Natural killer cell (primary cell): ENCODE results near the gene WDR33. TPM values are rescaled to one million over a fixed set of nuclear protein-coding genes. Genes with fewer than 3 reads are reported as not detected.

Experiments
- ATAC-seq, 3 donors: fragments of 150-1000 bp in 2 of 3; fragments of 200-7000 bp in 1 of 3; cut with Tn5 transposase; 1 replicate in 1 of 3; 2 replicates in 2 of 3; pipeline ENCODE4 v1.10.0; 2021; ENCODE audit warnings: mild to moderate bottlenecking in 2 of 3, moderate library complexity in 2 of 3
- DNase-seq, 2 donors: peaks; one replicate each; pipeline versions ENCODE4 v3.0.0 to v3.0.0-alpha.2; 2013 to 2021; ENCODE audit warnings: mixed read lengths in 1 of 2
- H3K27ac ChIP-seq: one replicate; pipeline ENCODE4 v1.5.1; 2013; ENCODE audit warnings: mild to moderate bottlenecking, low read length
- H3K27me3 ChIP-seq: one replicate; pipeline ENCODE4 v1.6.1; 2013; ENCODE audit warnings: low read length; ENCODE audit not compliant: control insufficient read depth, insufficient read depth
- H3K36me3 ChIP-seq: one replicate; pipeline ENCODE4 v1.6.1; 2013; ENCODE audit warnings: low read length; ENCODE audit not compliant: control insufficient read depth, insufficient read depth
- H3K4me1 ChIP-seq: one replicate; pipeline ENCODE4 v1.6.1; 2013; ENCODE audit warnings: low read length; ENCODE audit not compliant: control insufficient read depth, insufficient read depth
- H3K4me3 ChIP-seq: one replicate; pipeline ENCODE4 v1.5.1; 2013; ENCODE audit warnings: low read length
- H3K9me3 ChIP-seq: one replicate; pipeline ENCODE4 v1.6.1; 2013; ENCODE audit warnings: low read length; ENCODE audit not compliant: control insufficient read depth, insufficient read depth
- H3K27ac Mint-ChIP-seq, 2 donors: one replicate each; pipeline ENCODE4 v1.8.0; 2022; ENCODE audit warnings: mild to moderate bottlenecking in 2 of 2, mixed read lengths in 2 of 2, moderate library complexity in 1 of 2
- H3K27me3 Mint-ChIP-seq, 2 donors: one replicate each; pipeline ENCODE4 v1.8.0; 2022; ENCODE audit warnings: low read depth in 2 of 2, mixed read lengths in 2 of 2
- H3K36me3 Mint-ChIP-seq: one replicate; pipeline ENCODE4 v1.8.0; 2022; ENCODE audit warnings: mixed read lengths
- H3K4me1 Mint-ChIP-seq, 2 donors: one replicate each; pipeline ENCODE4 v1.8.0; 2022; ENCODE audit warnings: mixed read lengths in 2 of 2
- H3K4me3 Mint-ChIP-seq: one replicate; pipeline ENCODE4 v1.8.0; 2022; ENCODE audit warnings: mild to moderate bottlenecking, moderate library complexity, mixed read lengths
- H3K9me3 Mint-ChIP-seq, 2 donors: one replicate each; pipeline ENCODE4 v1.8.0; 2022; ENCODE audit warnings: mixed read lengths in 2 of 2
- CTCF ChIP-seq: fragments of 200-600 bp; IDR thresholded peaks from one replicate; pipeline ENCODE4 v1.8.0; 2022; ENCODE audit warnings: antibody characterized with exemption
- WGBS: methylation state at CpG from one replicate; pipeline ENCODE4 v1.1.7; 2013; ENCODE audit warnings: missing lambda C conversion rate; ENCODE audit not compliant: insufficient coverage; 5-methylcytosine and 5-hydroxymethylcytosine counted together
- intact Hi-C: fragments of 100-400 bp; cut with micrococcal nuclease; formaldehyde crosslinking; loops from one replicate; pipeline ENCODE4 v1.14.2; 2022
- total RNA-seq, 4 donors: library from RNA; stranded (reverse); fragments of 120-200 nt in 1 of 4; gene quantifications; one replicate each; pipeline versions ENCODE4 v1.2.3 to v1.2.4, GENCODE V29; 2013 to 2022

WDR33 gene
- total RNA-seq, 3 donors from 2014 or later (not counting 1 experiment from before 2014, with no cell fraction given) = 55.2 to 78.4 (median 55.3) TPM

GRCh38 chr2:127679680-127680361, 131.2 kb downstream of the WDR33 start:
- H3K4me1 ChIP-seq = peaks cover 10% of the 10 kb centered on the region
- H3K9me3 Mint-ChIP-seq = no peaks in the 10 kb centered on the region
- H3K27ac Mint-ChIP-seq = no peak overlapping the region
- DNase-seq (no peak), ATAC-seq (no peak)
- H3K27me3 Mint-ChIP-seq = peaks cover 29 to 50% of the 10 kb centered on the region in 2 donors
- no peak overlapping the region for H3K4me3 Mint-ChIP-seq
- TF ChIP-seq CTCF = no peak
- no peak overlapping the region for H3K27ac ChIP-seq
- intact Hi-C loops = no loop called here
- H3K4me1 Mint-ChIP-seq = peaks cover 0 to 4% of the 10 kb centered on the region in 2 donors
- WGBS = 81% methylated on average over 15 of the region's 15 CpGs
- no peaks in the 10 kb centered on the region for H3K9me3 ChIP-seq
- no peak overlapping the region for H3K4me3 ChIP-seq
- H3K36me3 Mint-ChIP-seq = no peaks in the 10 kb centered on the region
- no peaks in the 10 kb centered on the region for H3K36me3 ChIP-seq
- peaks cover 10% of the 10 kb centered on the region for H3K27me3 ChIP-seq

GRCh38 chr2:127678991-127679390, 132.0 kb downstream of the WDR33 start:
- no peak overlapping the region for H3K27ac Mint-ChIP-seq
- Histone ChIP-seq H3K36me3 (no peaks in the 10 kb centered on the region), H3K4me1 (peaks cover 16% of the 10 kb centered on the region), H3K27ac (no peak overlapping the region), H3K4me3 (no peak overlapping the region), H3K27me3 (peaks cover 15% of the 10 kb centered on the region), H3K9me3 (no peaks in the 10 kb centered on the region)
- TF ChIP-seq CTCF = no peak
- DNase-seq (no peak), ATAC-seq (no peak)
- H3K36me3 Mint-ChIP-seq = no peaks in the 10 kb centered on the region
- WGBS = 93% methylated on average over 6 of the region's 6 CpGs
- no peak overlapping the region for H3K4me3 Mint-ChIP-seq
- peaks cover 34 to 54% of the 10 kb centered on the region in 2 donors for H3K27me3 Mint-ChIP-seq
- no peaks in the 10 kb centered on the region for H3K9me3 Mint-ChIP-seq
- peaks cover 5 to 9% of the 10 kb centered on the region in 2 donors for H3K4me1 Mint-ChIP-seq
- intact Hi-C loops = no loop called here

- no peak overlapping the region for H3K4me3 Mint-ChIP-seq
- Histone ChIP-seq H3K4me3 (no peak overlapping the region), H3K9me3 (no peaks in the 10 kb centered on the region), H3K4me1 (peaks cover 16% of the 10 kb centered on the region), H3K36me3 (no peaks in the 10 kb centered on the region), H3K27me3 (peaks cover 16% of the 10 kb centered on the region), H3K27ac (no peak overlapping the region)
- H3K27ac Mint-ChIP-seq = no peak overlapping the region
- no peak for TF ChIP-seq CTCF
- WGBS = 84% methylated on average over 10 of the region's 10 CpGs
- no peaks in the 10 kb centered on the region for H3K9me3 Mint-ChIP-seq
- intact Hi-C loops = no loop called here
- no peaks in the 10 kb centered on the region for H3K36me3 Mint-ChIP-seq
- peaks cover 5 to 9% of the 10 kb centered on the region in 2 donors for H3K4me1 Mint-ChIP-seq
- peaks cover 37 to 54% of the 10 kb centered on the region in 2 donors for H3K27me3 Mint-ChIP-seq
- no peak for DNase-seq
- no peak for ATAC-seq
These were observed 132.4 kb downstream of the WDR33 start for GRCh38 chr2:127678531-127678930.

- no peaks in the 10 kb centered on the region for H3K36me3 Mint-ChIP-seq
- ATAC-seq = no peak
- no peaks in the 10 kb centered on the region for H3K9me3 Mint-ChIP-seq
These were observed 134.1 kb downstream of the WDR33 start for GRCh38 chr2:127676906-127677305.

More at GRCh38 chr2:127676906-127677305, 134.1 kb downstream of the WDR33 start:
- Histone ChIP-seq H3K4me1 (peaks cover 16% of the 10 kb centered on the region), H3K9me3 (no peaks in the 10 kb centered on the region), H3K36me3 (no peaks in the 10 kb centered on the region), H3K27ac (no peak overlapping the region), H3K27me3 (peaks cover 19% of the 10 kb centered on the region), H3K4me3 (no peak overlapping the region)
- intact Hi-C loops = no loop called here
- Mint-ChIP-seq H3K27ac (no peak overlapping the region), H3K4me3 (no peak overlapping the region), H3K4me1 (peaks cover 5 to 9% of the 10 kb centered on the region in 2 donors), H3K27me3 (peaks cover 48 to 70% of the 10 kb centered on the region in 2 donors)
- WGBS = 100% methylated on average over 2 of the region's 2 CpGs
- peak in 1 of 2 donors; percentile 10 for DNase-seq
- no peak for TF ChIP-seq CTCF
